ENCODE data around the gene VPS4A.

GRCh38 chr16:69349536-69349935, 38.4 kb downstream of the VPS4A start:
- TF ChIP-seq OSR1 (CRISPR knock-in tag; IDR thresholded peaks at IDR 0.05) (no peak), PATZ1 (CRISPR knock-in tag; IDR thresholded peaks at IDR 0.05; ENCODE audit: borderline replicate concordance) (no peak), ZFP3 (CRISPR knock-in tag; IDR thresholded peaks at IDR 0.05) (no peak), CSDC2 (CRISPR knock-in tag; IDR thresholded peaks at IDR 0.05) (no peak), CSRNP3 (CRISPR knock-in tag; IDR thresholded peaks at IDR 0.05) (no peak), RARB (CRISPR knock-in tag; IDR thresholded peaks at IDR 0.05) (no peak), ARNTL (CRISPR knock-in tag; IDR thresholded peaks at IDR 0.05; ENCODE audit: borderline replicate concordance, low read depth) (no peak), SNAI2 (CRISPR knock-in tag; IDR thresholded peaks at IDR 0.05) (no peak), ZFP30 (CRISPR knock-in tag; IDR thresholded peaks at IDR 0.05) (no peak), TOX (CRISPR knock-in tag; IDR thresholded peaks at IDR 0.05; ENCODE audit: borderline replicate concordance) (no peak), ZC3H10 (CRISPR knock-in tag; IDR thresholded peaks at IDR 0.05) (no peak), PPARA (CRISPR knock-in tag; IDR thresholded peaks at IDR 0.05; ENCODE audit: borderline replicate concordance) (no peak), ZNF565 (CRISPR knock-in tag; conservative IDR thresholded peaks at IDR 0.05; ENCODE audit: low read depth) (no peak)
- TF ChIP-seq, protein P1, sequence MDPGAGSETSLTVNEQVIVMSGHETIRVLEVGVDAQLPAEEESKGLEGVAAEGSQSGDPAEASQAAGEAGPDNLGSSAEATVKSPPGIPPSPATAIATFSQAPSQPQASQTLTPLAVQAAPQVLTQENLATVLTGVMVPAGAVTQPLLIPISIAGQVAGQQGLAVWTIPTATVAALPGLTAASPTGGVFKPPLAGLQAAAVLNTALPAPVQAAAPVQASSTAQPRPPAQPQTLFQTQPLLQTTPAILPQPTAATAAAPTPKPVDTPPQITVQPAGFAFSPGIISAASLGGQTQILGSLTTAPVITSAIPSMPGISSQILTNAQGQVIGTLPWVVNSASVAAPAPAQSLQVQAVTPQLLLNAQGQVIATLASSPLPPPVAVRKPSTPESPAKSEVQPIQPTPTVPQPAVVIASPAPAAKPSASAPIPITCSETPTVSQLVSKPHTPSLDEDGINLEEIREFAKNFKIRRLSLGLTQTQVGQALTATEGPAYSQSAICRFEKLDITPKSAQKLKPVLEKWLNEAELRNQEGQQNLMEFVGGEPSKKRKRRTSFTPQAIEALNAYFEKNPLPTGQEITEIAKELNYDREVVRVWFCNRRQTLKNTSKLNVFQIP (CRISPR knock-in tag; IDR thresholded peaks at IDR 0.05; ENCODE audit: borderline replicate concordance, low read depth), result no peak
